Peyer's patch (tissue), 4 donors: ENCODE results near the gene SPIB.

ENCODE experiments used
- CTCF ChIP-seq, 6 experiments: fragments of 450-650 bp in 4 of 6; fragments of 200-600 bp in 2 of 6; sonication (generic) in 1 of 6; IDR thresholded peaks; one replicate each; pipeline ENCODE4 v1.5.1; 2017 to 2019; ENCODE audit warnings: antibody characterized with exemption in 6 of 6, mild to moderate bottlenecking in 3 of 6, moderate library complexity in 1 of 6
- POLR2A ChIP-seq, 2 donors: fragments of 450-650 bp; IDR thresholded peaks; one replicate each; pipeline ENCODE4 v1.5.1; 2017; ENCODE audit warnings: antibody characterized with exemption in 2 of 2, mild to moderate bottlenecking in 2 of 2, moderate library complexity in 2 of 2

GRCh38 chr19:50475736-50476223, 57.0 kb downstream of the SPIB start:
- TF ChIP-seq CTCF (IDR thresholded peaks at IDR 0.05) = no peak
- no peak for TF ChIP-seq POLR2A (IDR thresholded peaks at IDR 0.05)
